ENCODE results near the gene IDS.

DNA sequence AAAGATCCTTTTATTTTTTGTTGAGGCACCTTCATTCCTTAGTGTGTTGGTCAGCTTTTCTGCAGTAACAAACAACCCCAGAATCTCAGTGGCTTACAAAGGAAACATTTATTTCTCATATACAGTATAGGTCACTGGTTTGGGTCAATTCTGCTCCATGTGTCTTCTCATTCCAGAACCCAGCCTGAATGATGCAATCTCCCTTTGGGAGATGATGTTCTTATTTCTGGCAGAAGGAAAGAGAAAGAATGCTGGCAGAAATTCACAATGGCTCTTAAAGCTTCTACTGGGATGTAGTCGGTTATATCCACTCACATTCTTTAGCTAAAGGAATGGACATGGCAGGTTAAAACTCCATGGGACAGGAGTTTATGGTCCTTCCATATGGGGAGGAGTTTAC is 42.3 kb downstream of the IDS start:
- TF ChIP-seq, protein P1, sequence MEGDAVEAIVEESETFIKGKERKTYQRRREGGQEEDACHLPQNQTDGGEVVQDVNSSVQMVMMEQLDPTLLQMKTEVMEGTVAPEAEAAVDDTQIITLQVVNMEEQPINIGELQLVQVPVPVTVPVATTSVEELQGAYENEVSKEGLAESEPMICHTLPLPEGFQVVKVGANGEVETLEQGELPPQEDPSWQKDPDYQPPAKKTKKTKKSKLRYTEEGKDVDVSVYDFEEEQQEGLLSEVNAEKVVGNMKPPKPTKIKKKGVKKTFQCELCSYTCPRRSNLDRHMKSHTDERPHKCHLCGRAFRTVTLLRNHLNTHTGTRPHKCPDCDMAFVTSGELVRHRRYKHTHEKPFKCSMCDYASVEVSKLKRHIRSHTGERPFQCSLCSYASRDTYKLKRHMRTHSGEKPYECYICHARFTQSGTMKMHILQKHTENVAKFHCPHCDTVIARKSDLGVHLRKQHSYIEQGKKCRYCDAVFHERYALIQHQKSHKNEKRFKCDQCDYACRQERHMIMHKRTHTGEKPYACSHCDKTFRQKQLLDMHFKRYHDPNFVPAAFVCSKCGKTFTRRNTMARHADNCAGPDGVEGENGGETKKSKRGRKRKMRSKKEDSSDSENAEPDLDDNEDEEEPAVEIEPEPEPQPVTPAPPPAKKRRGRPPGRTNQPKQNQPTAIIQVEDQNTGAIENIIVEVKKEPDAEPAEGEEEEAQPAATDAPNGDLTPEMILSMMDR (IDR thresholded peaks at IDR 0.05) = no peak
- TF ChIP-seq POLR2A (IDR thresholded peaks at IDR 0.05) = no peak

Measured in heart left ventricle (tissue), 13 donors.